ENCODE results near the gene ULK4. TPM values are rescaled to one million over a fixed set of nuclear protein-coding genes. Genes with fewer than 3 reads are reported as not detected.
A peak's percentile ranks its signal among the peaks of the same experiment; 100 is the strongest.

Gene ULK4
- total and polyA plus RNA-seq, 2 experiments from 2014 or later = 1.8 to 3.7 TPM

DNA sequence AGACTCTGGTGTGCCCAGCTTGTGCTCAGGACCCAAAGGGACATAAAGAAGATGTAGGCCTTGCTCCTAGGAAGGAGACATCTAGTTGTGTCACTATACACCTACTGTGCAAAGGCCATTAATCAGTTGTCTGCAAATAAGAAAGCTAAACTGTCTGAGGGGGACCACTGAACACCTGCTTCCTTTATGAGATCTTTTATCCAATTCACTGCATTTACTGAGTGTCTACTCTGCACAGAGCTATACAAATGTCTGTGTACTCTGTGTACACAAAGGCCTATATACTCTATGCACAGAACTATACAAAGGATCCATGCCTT, 637.8 kb downstream of the ULK4 start:
- Histone ChIP-seq H3K9me3 (ENCODE audit: low read depth) (no peaks in the 10 kb centered on the region), H3K27ac (no peak overlapping the region), H3K4me3 (no peak overlapping the region), H3K4me1 (ENCODE audit: low read depth) (no peaks in the 10 kb centered on the region), H3K27me3 (no peaks in the 10 kb centered on the region), H3K36me3 (no peaks in the 10 kb centered on the region)
- no peak for DNase-seq (ENCODE audit: low read depth in 1 of 2, low spot score in 1 of 2)
- TF ChIP-seq, protein P1, sequence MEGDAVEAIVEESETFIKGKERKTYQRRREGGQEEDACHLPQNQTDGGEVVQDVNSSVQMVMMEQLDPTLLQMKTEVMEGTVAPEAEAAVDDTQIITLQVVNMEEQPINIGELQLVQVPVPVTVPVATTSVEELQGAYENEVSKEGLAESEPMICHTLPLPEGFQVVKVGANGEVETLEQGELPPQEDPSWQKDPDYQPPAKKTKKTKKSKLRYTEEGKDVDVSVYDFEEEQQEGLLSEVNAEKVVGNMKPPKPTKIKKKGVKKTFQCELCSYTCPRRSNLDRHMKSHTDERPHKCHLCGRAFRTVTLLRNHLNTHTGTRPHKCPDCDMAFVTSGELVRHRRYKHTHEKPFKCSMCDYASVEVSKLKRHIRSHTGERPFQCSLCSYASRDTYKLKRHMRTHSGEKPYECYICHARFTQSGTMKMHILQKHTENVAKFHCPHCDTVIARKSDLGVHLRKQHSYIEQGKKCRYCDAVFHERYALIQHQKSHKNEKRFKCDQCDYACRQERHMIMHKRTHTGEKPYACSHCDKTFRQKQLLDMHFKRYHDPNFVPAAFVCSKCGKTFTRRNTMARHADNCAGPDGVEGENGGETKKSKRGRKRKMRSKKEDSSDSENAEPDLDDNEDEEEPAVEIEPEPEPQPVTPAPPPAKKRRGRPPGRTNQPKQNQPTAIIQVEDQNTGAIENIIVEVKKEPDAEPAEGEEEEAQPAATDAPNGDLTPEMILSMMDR (IDR thresholded peaks at IDR 0.05; ENCODE audit: low read depth, low read length) = no peak

DNA sequence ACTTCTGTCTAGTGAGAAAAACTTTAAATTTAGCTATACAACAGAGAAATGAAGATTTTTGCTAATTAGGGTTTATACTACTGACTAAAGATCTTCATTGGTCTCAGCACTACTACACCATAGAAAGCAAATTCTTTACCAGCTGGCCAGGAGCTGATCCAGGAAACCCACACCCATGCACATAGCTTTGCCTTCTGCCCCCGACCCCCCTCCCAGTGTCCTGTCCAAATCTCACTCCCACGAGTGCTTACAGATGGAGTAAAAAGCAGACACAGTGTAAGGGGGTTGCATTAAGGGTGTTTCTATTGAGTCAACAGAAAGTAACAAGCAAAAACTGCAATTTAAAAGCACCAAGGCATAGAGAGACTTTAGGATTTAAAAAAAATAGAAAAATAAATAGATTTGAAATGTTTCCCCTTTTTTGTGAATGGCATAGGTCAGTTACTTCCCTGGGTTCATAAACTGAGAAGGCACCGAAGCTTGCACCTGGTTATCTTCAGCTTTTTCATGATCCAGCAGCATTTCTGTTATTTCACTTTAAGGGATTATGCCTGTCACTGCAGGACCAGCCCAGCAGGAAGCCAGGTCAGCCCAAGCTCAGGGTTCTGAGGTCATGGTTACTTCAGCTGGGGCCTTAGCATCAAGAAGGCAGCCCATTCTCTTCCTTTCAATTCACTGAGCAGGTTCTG, 638.3 kb downstream of the ULK4 start:
- Histone ChIP-seq H3K9me3 (ENCODE audit: low read depth) (no peaks in the 10 kb centered on the region), H3K36me3 (no peaks in the 10 kb centered on the region), H3K27me3 (no peaks in the 10 kb centered on the region), H3K4me3 (no peak overlapping the region), H3K4me1 (ENCODE audit: low read depth) (no peaks in the 10 kb centered on the region), H3K27ac (no peak overlapping the region)
- TF ChIP-seq, protein P1 (IDR thresholded peaks at IDR 0.05; ENCODE audit: low read depth, low read length) = no peak
- DNase-seq (ENCODE audit: low read depth in 1 of 2, low spot score in 1 of 2) = peak in 1 of 2 donors; percentile 24

DNA sequence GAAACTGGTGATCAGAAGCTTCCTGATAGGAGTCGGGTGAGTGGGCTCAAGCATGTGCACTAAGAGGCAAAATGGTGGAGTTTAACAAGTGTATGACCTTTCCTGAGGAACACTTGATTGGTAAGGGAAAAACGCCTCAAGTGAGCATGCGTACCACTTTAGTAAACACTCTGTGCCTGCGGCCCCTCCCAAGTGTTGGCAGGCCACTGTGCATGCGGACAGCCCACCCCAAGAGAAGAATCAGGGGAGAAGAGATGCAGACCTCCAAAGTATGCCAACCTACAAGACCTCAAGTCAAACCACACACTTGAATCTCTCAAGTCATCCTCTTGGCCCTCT, 640.3 kb downstream of the ULK4 start:
- Histone ChIP-seq H3K27me3 (no peaks in the 10 kb centered on the region), H3K27ac (no peak overlapping the region), H3K4me3 (no peak overlapping the region), H3K4me1 (ENCODE audit: low read depth) (no peaks in the 10 kb centered on the region), H3K9me3 (ENCODE audit: low read depth) (no peaks in the 10 kb centered on the region), H3K36me3 (no peaks in the 10 kb centered on the region)
- no peak for DNase-seq (ENCODE audit: low read depth in 1 of 2, low spot score in 1 of 2)
- TF ChIP-seq, protein P1 (IDR thresholded peaks at IDR 0.05; ENCODE audit: low read depth, low read length) = no peak

- Histone ChIP-seq H3K27ac (no peak overlapping the region), H3K4me1 (ENCODE audit: low read depth) (no peaks in the 10 kb centered on the region), H3K27me3 (no peaks in the 10 kb centered on the region), H3K4me3 (no peak overlapping the region), H3K9me3 (ENCODE audit: low read depth) (no peaks in the 10 kb centered on the region), H3K36me3 (no peaks in the 10 kb centered on the region)
- TF ChIP-seq, protein P1 (IDR thresholded peaks at IDR 0.05; ENCODE audit: low read depth, low read length) = no peak
- no peak for DNase-seq (ENCODE audit: low read depth in 1 of 2, low spot score in 1 of 2)
Observed at GRCh38 chr3:41320953-41321641, 640.8 kb downstream of the ULK4 start.

DNA sequence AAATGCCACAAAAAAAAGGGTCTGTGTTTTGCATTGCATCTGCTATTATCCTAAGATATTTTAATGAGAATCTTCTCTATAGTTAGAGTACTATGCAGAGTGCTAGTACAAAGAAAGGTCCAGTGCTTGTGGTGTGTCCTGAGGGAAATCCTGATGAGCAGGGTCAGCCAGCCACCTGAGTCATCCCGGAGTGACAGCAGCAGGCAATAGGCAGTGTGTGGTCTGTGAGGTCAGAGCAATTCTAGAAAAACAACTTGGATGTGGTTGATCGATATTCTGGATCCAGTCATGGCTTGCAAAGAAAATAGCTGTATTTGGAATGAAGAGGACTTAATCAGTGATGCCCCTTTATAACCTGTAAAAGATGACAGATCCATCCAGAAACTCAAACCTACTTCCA, 643.4 kb downstream of the ULK4 start:
- TF ChIP-seq, protein P1 (IDR thresholded peaks at IDR 0.05; ENCODE audit: low read depth, low read length) = no peak
- H3K27ac ChIP-seq = no peak overlapping the region
- no peaks in the 10 kb centered on the region for H3K4me1 ChIP-seq (ENCODE audit: low read depth)
- H3K4me3 ChIP-seq = no peak overlapping the region
- DNase-seq (ENCODE audit: low read depth in 1 of 2, low spot score in 1 of 2) = no peak
- no peaks in the 10 kb centered on the region for H3K27me3 ChIP-seq
- H3K9me3 ChIP-seq (ENCODE audit: low read depth) = no peaks in the 10 kb centered on the region
- H3K36me3 ChIP-seq = no peaks in the 10 kb centered on the region

All from cardiac muscle cell (in vitro differentiated cells and primary cell).